ENCODE measurements around the gene TBX21.
A peak's percentile ranks its signal among the peaks of the same experiment; 100 is the strongest.

TBX21 gene

GRCh38 chr17:47774331-47774730, 41.3 kb downstream of the TBX21 start:
- TF ChIP-seq CTCF (IDR thresholded peaks at IDR 0.05; ENCODE audit: extremely low read depth, missing control alignments), result no peak

GRCh38 chr17:47774987-47775580, 42.0 kb downstream of the TBX21 start:
- no peak for TF ChIP-seq CTCF (IDR thresholded peaks at IDR 0.05; ENCODE audit: extremely low read depth, missing control alignments)
- DNase-seq (ENCODE audit: low spot score), result no peak

More at GRCh38 chr17:47774331-47774730, 41.3 kb downstream of the TBX21 start:
- no peak for DNase-seq (ENCODE audit: low spot score)

- TF ChIP-seq CTCF (IDR thresholded peaks at IDR 0.05; ENCODE audit: extremely low read depth, missing control alignments), result peak; percentile 42
- peak; percentile 82 for DNase-seq (ENCODE audit: low spot score)
Measured at GRCh38 chr17:47776330-47777197, 43.5 kb downstream of the TBX21 start.

GRCh38 chr17:47778184-47778635, 45.2 kb downstream of the TBX21 start:
- no peak for TF ChIP-seq CTCF (IDR thresholded peaks at IDR 0.05; ENCODE audit: extremely low read depth, missing control alignments)
- DNase-seq (ENCODE audit: low spot score), result no peak

GRCh38 chr17:47781397-47781796, 48.4 kb downstream of the TBX21 start:
- DNase-seq (ENCODE audit: low spot score), result no peak
- TF ChIP-seq CTCF (IDR thresholded peaks at IDR 0.05; ENCODE audit: extremely low read depth, missing control alignments), result no peak

- no peak for TF ChIP-seq CTCF (IDR thresholded peaks at IDR 0.05; ENCODE audit: extremely low read depth, missing control alignments)
- DNase-seq (ENCODE audit: low spot score), result peak; percentile 55
Measured at GRCh38 chr17:47785538-47786123, 52.6 kb downstream of the TBX21 start.

Data from GM20000 (cell line).